ENCODE measurements around the gene GALM. TPM values are rescaled to one million over a fixed set of nuclear protein-coding genes. Genes with fewer than 3 reads are reported as not detected.

The GALM gene
- total and polyA plus RNA-seq, 10 of the 15 experiments (the other 5 are each of a cell fraction or from before 2014, with no cell fraction given) = 1.1 to 4.0 (median 1.7) TPM

DNA sequence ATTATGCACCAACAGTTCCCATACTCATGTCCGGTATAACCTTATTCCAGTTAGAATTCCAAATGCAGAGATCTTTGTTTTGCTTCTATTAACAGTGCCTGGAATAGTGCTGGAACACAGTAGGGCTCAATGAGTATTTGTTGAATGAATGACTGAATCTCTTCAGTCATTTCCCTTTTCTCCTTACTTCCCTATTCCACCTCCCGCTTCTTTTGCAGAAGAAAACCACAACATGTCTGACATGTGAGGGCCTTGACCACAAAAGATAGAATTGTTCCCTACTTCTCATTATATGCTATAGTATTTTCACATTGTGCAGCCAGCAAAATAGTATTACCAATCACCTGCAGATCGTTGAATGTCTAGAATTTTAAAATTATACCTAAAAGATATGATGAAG, 43.7 kb upstream of the GALM start (continued):
- TF ChIP-seq, protein P1, sequence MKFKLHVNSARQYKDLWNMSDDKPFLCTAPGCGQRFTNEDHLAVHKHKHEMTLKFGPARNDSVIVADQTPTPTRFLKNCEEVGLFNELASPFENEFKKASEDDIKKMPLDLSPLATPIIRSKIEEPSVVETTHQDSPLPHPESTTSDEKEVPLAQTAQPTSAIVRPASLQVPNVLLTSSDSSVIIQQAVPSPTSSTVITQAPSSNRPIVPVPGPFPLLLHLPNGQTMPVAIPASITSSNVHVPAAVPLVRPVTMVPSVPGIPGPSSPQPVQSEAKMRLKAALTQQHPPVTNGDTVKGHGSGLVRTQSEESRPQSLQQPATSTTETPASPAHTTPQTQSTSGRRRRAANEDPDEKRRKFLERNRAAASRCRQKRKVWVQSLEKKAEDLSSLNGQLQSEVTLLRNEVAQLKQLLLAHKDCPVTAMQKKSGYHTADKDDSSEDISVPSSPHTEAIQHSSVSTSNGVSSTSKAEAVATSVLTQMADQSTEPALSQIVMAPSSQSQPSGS (IDR thresholded peaks at IDR 0.05; ENCODE audit: low read length) = no peak
- TF ChIP-seq YBX1 (IDR thresholded peaks at IDR 0.05) (no peak), SMAD1 (IDR thresholded peaks at IDR 0.05; ENCODE audit: low read depth, partially characterized antibody) (no peak), ZNF274 (IDR thresholded peaks at IDR 0.05; ENCODE audit: insufficient read depth, insufficient read length) (no peak), SRF (IDR thresholded peaks at IDR 0.05; ENCODE audit: low read depth in 2 of 2, low read length in 2 of 2) (no peak), JUND (IDR thresholded peaks at IDR 0.05; ENCODE audit: low read depth, low read length) (no peak), SUZ12 (IDR thresholded peaks at IDR 0.05; ENCODE audit: unreplicated experiment) (no peak), SUPT20H (IDR thresholded peaks at IDR 0.05; ENCODE audit: borderline replicate concordance, control insufficient read depth, low read depth, low read length) (no peak), ZNF622 (IDR thresholded peaks at IDR 0.05) (no peak), ATF7 (IDR thresholded peaks at IDR 0.05; ENCODE audit: low read depth) (no peak), NFIC (IDR thresholded peaks at IDR 0.05; ENCODE audit: low read depth, low read length) (0 out of 2 replicates have a peak, but pooled peaks have one; percentile 27), NRF1 (conservative IDR thresholded peaks at IDR 0.05; ENCODE audit: low read depth, low read length) (no peak), IKZF1 (conservative IDR thresholded peaks at IDR 0.05) (peak; percentile 60), EED (IDR thresholded peaks at IDR 0.05; ENCODE audit: low read depth) (no peak), EZH2 (IDR thresholded peaks at IDR 0.05; ENCODE audit: borderline replicate concordance, control insufficient read depth, low read depth, low read length) (no peak), PRDM15 (CRISPR knock-in tag; IDR thresholded peaks at IDR 0.05) (no peak), USF2 (IDR thresholded peaks at IDR 0.05; ENCODE audit: borderline replicate concordance, low read depth, low read length) (no peak), RAD51 (IDR thresholded peaks at IDR 0.05) (no peak)
- TF ChIP-seq, protein P2, sequence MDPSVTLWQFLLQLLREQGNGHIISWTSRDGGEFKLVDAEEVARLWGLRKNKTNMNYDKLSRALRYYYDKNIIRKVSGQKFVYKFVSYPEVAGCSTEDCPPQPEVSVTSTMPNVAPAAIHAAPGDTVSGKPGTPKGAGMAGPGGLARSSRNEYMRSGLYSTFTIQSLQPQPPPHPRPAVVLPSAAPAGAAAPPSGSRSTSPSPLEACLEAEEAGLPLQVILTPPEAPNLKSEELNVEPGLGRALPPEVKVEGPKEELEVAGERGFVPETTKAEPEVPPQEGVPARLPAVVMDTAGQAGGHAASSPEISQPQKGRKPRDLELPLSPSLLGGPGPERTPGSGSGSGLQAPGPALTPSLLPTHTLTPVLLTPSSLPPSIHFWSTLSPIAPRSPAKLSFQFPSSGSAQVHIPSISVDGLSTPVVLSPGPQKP (IDR thresholded peaks at IDR 0.05; ENCODE audit: low read depth, low read length) = no peak
- TF ChIP-seq, protein P3, sequence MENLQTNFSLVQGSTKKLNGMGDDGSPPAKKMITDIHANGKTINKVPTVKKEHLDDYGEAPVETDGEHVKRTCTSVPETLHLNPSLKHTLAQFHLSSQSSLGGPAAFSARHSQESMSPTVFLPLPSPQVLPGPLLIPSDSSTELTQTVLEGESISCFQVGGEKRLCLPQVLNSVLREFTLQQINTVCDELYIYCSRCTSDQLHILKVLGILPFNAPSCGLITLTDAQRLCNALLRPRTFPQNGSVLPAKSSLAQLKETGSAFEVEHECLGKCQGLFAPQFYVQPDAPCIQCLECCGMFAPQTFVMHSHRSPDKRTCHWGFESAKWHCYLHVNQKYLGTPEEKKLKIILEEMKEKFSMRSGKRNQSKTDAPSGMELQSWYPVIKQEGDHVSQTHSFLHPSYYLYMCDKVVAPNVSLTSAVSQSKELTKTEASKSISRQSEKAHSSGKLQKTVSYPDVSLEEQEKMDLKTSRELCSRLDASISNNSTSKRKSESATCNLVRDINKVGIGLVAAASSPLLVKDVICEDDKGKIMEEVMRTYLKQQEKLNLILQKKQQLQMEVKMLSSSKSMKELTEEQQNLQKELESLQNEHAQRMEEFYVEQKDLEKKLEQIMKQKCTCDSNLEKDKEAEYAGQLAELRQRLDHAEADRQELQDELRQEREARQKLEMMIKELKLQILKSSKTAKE (IDR thresholded peaks at IDR 0.05; ENCODE audit: low read depth, poor library complexity, severe bottlenecking) = no peak
- TF ChIP-seq, protein P4, sequence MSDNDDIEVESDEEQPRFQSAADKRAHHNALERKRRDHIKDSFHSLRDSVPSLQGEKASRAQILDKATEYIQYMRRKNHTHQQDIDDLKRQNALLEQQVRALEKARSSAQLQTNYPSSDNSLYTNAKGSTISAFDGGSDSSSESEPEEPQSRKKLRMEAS (IDR thresholded peaks at IDR 0.05; ENCODE audit: low read depth, low read length) = no peak
